Naive thymus-derived CD4-positive, alpha-beta T cell (primary cell): Measurements from ENCODE around the gene CDKAL1. TPM values are rescaled to one million over a fixed set of nuclear protein-coding genes. Genes with fewer than 3 reads are reported as not detected.
A peak's percentile ranks its signal among the peaks of the same experiment; 100 is the strongest.

ENCODE experiments used
- ATAC-seq: fragments of 150-1000 bp; cut with Tn5 transposase; 2 replicates; pipeline ENCODE4 v1.10.0; 2021; ENCODE audit warnings: mild to moderate bottlenecking, moderate library complexity
- CTCF ChIA-PET: fragments of 350-600 bp; sonication (Branson Sonifier 250); formaldehyde crosslinking; loops from one replicate; lab custom pipeline; 2021; ENCODE audit warnings: antibody characterized with exemption; lab: Charles Lee
- POLR2A ChIA-PET: fragments of 350-600 bp; sonication (Branson Sonifier 250); formaldehyde crosslinking; loops from one replicate; lab custom pipeline; 2021; ENCODE audit warnings: antibody characterized with exemption, inconsistent platforms; lab: Charles Lee
- DNase-seq, 9 donors: peaks; one replicate each; pipeline versions ENCODE4 v3.0.0 to v3.0.0-alpha.2; 2020 to 2022; ENCODE audit warnings: mixed read lengths in 1 of 9
- H3K27ac ChIP-seq: one replicate; pipeline ENCODE4 v1.7.0; 2013; ENCODE audit warnings: mild to moderate bottlenecking, low read depth, low read length, moderate library complexity
- H3K27me3 ChIP-seq, 2 donors: one replicate each; pipeline ENCODE4 v1.7.0; 2013; ENCODE audit warnings: low read length in 2 of 2, mild to moderate bottlenecking in 2 of 2, moderate library complexity in 2 of 2; ENCODE audit not compliant: control insufficient read depth in 2 of 2, insufficient read depth in 2 of 2
- H3K36me3 ChIP-seq, 3 experiments: 1 replicate in 2 of 3; 2 replicates in 1 of 3; pipeline ENCODE4 v1.7.0; 2013; ENCODE audit warnings: low read length in 3 of 3, mild to moderate bottlenecking in 3 of 3, moderate library complexity in 1 of 3; ENCODE audit not compliant: insufficient read depth in 3 of 3, control insufficient read depth in 2 of 3
- H3K4me1 ChIP-seq, 2 donors: one replicate each; pipeline ENCODE4 v1.7.0; 2013; ENCODE audit warnings: low read length in 2 of 2, mild to moderate bottlenecking in 2 of 2, moderate library complexity in 1 of 2; ENCODE audit not compliant: control insufficient read depth in 2 of 2, insufficient read depth in 2 of 2
- H3K4me3 ChIP-seq: 2 replicates; pipeline ENCODE4 v1.7.0; 2013; ENCODE audit warnings: mild to moderate bottlenecking, low read length
- H3K9me3 ChIP-seq, 3 experiments: 1 replicate in 2 of 3; 2 replicates in 1 of 3; pipeline ENCODE4 v1.7.0; 2013; ENCODE audit warnings: low read length in 3 of 3; ENCODE audit not compliant: control insufficient read depth in 2 of 3
- H3K27ac Mint-ChIP-seq, 9 donors: one replicate each; pipeline ENCODE4 v1.8.0; 2020 to 2022; ENCODE audit warnings: mixed read lengths in 9 of 9, mild to moderate bottlenecking in 8 of 9, moderate library complexity in 5 of 9, inconsistent platforms in 2 of 9
- H3K27me3 Mint-ChIP-seq, 5 donors: one replicate each; pipeline ENCODE4 v1.8.0; 2021 to 2022; ENCODE audit warnings: mixed read lengths in 5 of 5, mild to moderate bottlenecking in 1 of 5
- H3K36me3 Mint-ChIP-seq, 5 donors: one replicate each; pipeline ENCODE4 v1.8.0; 2020 to 2022; ENCODE audit warnings: mixed read lengths in 5 of 5, mild to moderate bottlenecking in 3 of 5, inconsistent platforms in 1 of 5
- H3K4me1 Mint-ChIP-seq, 7 donors: one replicate each; pipeline ENCODE4 v1.8.0; 2020 to 2022; ENCODE audit warnings: mixed read lengths in 7 of 7, mild to moderate bottlenecking in 3 of 7, inconsistent platforms in 1 of 7
- H3K4me3 Mint-ChIP-seq, 10 donors: one replicate each; pipeline ENCODE4 v1.8.0; 2020 to 2022; ENCODE audit warnings: mild to moderate bottlenecking in 10 of 10, mixed read lengths in 10 of 10, moderate library complexity in 6 of 10, inconsistent platforms in 2 of 10
- H3K9me3 Mint-ChIP-seq, 11 donors: one replicate each; pipeline ENCODE4 v1.8.0; 2020 to 2022; ENCODE audit warnings: mixed read lengths in 11 of 11, mild to moderate bottlenecking in 4 of 11, inconsistent platforms in 1 of 11, moderate library complexity in 1 of 11
- intact Hi-C, 2 donors: fragments of 100-400 bp; cut with micrococcal nuclease; formaldehyde crosslinking; loops; one replicate each; pipeline ENCODE4 v1.15.1; 2023
- polyA plus RNA-seq, 2 donors: library from polyadenylated mRNA; unstranded; fragments of 300-500 nt; fragmentation: Illumina TruSeq; gene quantifications; one replicate each; pipeline ENCODE4 v1.2.3, GENCODE V29; 2021
- total RNA-seq, 6 experiments: library from RNA in 5 of 6; stranded (reverse) in 5 of 6; gene quantifications; 1 replicate in 5 of 6; 2 replicates in 1 of 6; pipeline ENCODE4 v1.2.3 and lab custom pipeline; 2021 to 2026

CDKAL1 gene
- total and polyA plus RNA-seq, 7 experiments from 2014 or later = 23.6 to 35.8 (median 29.8) TPM

GRCh38 chr6:20575704-20576451, 41.6 kb downstream of the CDKAL1 start:
- H3K36me3 Mint-ChIP-seq = peaks cover 0 to 56% (median 13%) of the 10 kb centered on the region in 5 donors
- ChIA-PET POLR2A (interaction anchor here (0.6 kb wide), 1 partner anchor 54 kb away, joined by 3 read pairs; no protein-coding TSS in a partner anchor), CTCF (interaction anchor here (1.4 kb wide), 1 partner anchor 12 kb away, joined by 6 read pairs; no protein-coding TSS in a partner anchor)
- no peaks in the 10 kb centered on the region for H3K4me1 ChIP-seq
- ATAC-seq = no peak
- no peak for DNase-seq
- peak overlapping the region in 1 of 9 donors; percentile 71 for H3K27ac Mint-ChIP-seq
- peaks cover 0 to 35% (median 28%) of the 10 kb centered on the region in 7 donors for H3K4me1 Mint-ChIP-seq
- H3K27ac ChIP-seq = no peak overlapping the region
- H3K9me3 ChIP-seq = no peaks in the 10 kb centered on the region
- intact Hi-C loops = no loop called here
- peaks cover 0 to 1% (median 0%) of the 10 kb centered on the region in 11 donors for H3K9me3 Mint-ChIP-seq
- no peak overlapping the region for H3K4me3 ChIP-seq
- H3K27me3 ChIP-seq = no peaks in the 10 kb centered on the region
- peaks cover 0 to 15% (median 0%) of the 10 kb centered on the region in 3 experiments for H3K36me3 ChIP-seq
- H3K4me3 Mint-ChIP-seq = no peak overlapping the region
- H3K27me3 Mint-ChIP-seq = no peaks in the 10 kb centered on the region

- intact Hi-C loops = no loop called here
- H3K9me3 Mint-ChIP-seq = peaks cover 0 to 1% (median 0%) of the 10 kb centered on the region in 11 donors
- H3K9me3 ChIP-seq = no peaks in the 10 kb centered on the region
- ChIA-PET POLR2A (interaction anchor here (0.5 to 0.6 kb wide), 2 partner anchors 16 to 61 kb away, joined by 3 read pairs; no protein-coding TSS in a partner anchor), CTCF (no interaction called here)
- H3K27me3 ChIP-seq = no peaks in the 10 kb centered on the region
- DNase-seq (no peak), ATAC-seq (no peak)
- no peaks in the 10 kb centered on the region for H3K27me3 Mint-ChIP-seq
- H3K4me3 ChIP-seq = no peak overlapping the region
- H3K4me1 Mint-ChIP-seq = peaks cover 0 to 30% (median 18%) of the 10 kb centered on the region in 7 donors
- peak overlapping the region in 1 of 9 donors; percentile 18 for H3K27ac Mint-ChIP-seq
- no peaks in the 10 kb centered on the region for H3K4me1 ChIP-seq
- H3K36me3 Mint-ChIP-seq = peaks cover 0 to 48% (median 11%) of the 10 kb centered on the region in 5 donors
- H3K36me3 ChIP-seq = peaks cover 0 to 15% (median 0%) of the 10 kb centered on the region in 3 experiments
- no peak overlapping the region for H3K27ac ChIP-seq
- H3K4me3 Mint-ChIP-seq = no peak overlapping the region
These were observed 43.0 kb downstream of the CDKAL1 start for GRCh38 chr6:20577173-20577688.

GRCh38 chr6:20581070-20581469, 46.8 kb downstream of the CDKAL1 start:
- peaks cover 0 to 1% (median 0%) of the 10 kb centered on the region in 11 donors for H3K9me3 Mint-ChIP-seq
- H3K36me3 Mint-ChIP-seq = peaks cover 9 to 62% (median 29%) of the 10 kb centered on the region in 5 donors
- Histone ChIP-seq H3K27me3 (no peaks in the 10 kb centered on the region), H3K4me1 (no peaks in the 10 kb centered on the region), H3K9me3 (no peaks in the 10 kb centered on the region), H3K27ac (no peak overlapping the region), H3K36me3 (peaks cover 0 to 15% (median 0%) of the 10 kb centered on the region in 3 experiments), H3K4me3 (no peak overlapping the region)
- no peak for DNase-seq
- H3K27me3 Mint-ChIP-seq = no peaks in the 10 kb centered on the region
- intact Hi-C loops = no loop called here
- no peak for ATAC-seq
- no peak overlapping the region for H3K27ac Mint-ChIP-seq
- ChIA-PET POLR2A (no interaction called here), CTCF (no interaction called here)
- H3K4me1 Mint-ChIP-seq = peaks cover 4 to 26% (median 15%) of the 10 kb centered on the region in 7 donors
- no peak overlapping the region for H3K4me3 Mint-ChIP-seq

GRCh38 chr6:20582586-20583443, 48.6 kb downstream of the CDKAL1 start:
- H3K4me1 ChIP-seq = no peaks in the 10 kb centered on the region
- POLR2A ChIA-PET = no interaction called here
- DNase-seq (no peak), ATAC-seq (no peak)
- H3K27ac ChIP-seq = no peak overlapping the region
- H3K27me3 ChIP-seq = no peaks in the 10 kb centered on the region
- Mint-ChIP-seq H3K9me3 (peaks cover 0 to 1% (median 0%) of the 10 kb centered on the region in 11 donors), H3K4me1 (peaks cover 4 to 26% (median 15%) of the 10 kb centered on the region in 7 donors), H3K36me3 (peaks cover 9 to 52% (median 31%) of the 10 kb centered on the region in 5 donors), H3K27me3 (no peaks in the 10 kb centered on the region), H3K27ac (peak overlapping the region in 3 of 9 donors; percentile 15 to 71 (median 55)), H3K4me3 (no peak overlapping the region)
- no peaks in the 10 kb centered on the region for H3K9me3 ChIP-seq
- H3K4me3 ChIP-seq = no peak overlapping the region
- intact Hi-C loops = no loop called here
- H3K36me3 ChIP-seq = peaks cover 0 to 5% (median 0%) of the 10 kb centered on the region in 3 experiments
- CTCF ChIA-PET = no interaction called here

- no peaks in the 10 kb centered on the region for H3K4me1 ChIP-seq
- DNase-seq = no peak
- intact Hi-C loops = no loop called here
- H3K27me3 Mint-ChIP-seq = no peaks in the 10 kb centered on the region
- H3K4me1 Mint-ChIP-seq = peaks cover 7 to 26% (median 21%) of the 10 kb centered on the region in 7 donors
- no peak overlapping the region for H3K27ac ChIP-seq
- peaks cover 9 to 48% (median 28%) of the 10 kb centered on the region in 5 donors for H3K36me3 Mint-ChIP-seq
- no peak overlapping the region for H3K4me3 ChIP-seq
- ATAC-seq = no peak
- ChIA-PET POLR2A (no interaction called here), CTCF (no interaction called here)
- no peaks in the 10 kb centered on the region for H3K9me3 Mint-ChIP-seq
- H3K27me3 ChIP-seq = no peaks in the 10 kb centered on the region
- H3K9me3 ChIP-seq = no peaks in the 10 kb centered on the region
- H3K4me3 Mint-ChIP-seq = no peak overlapping the region
- peak overlapping the region in 2 of 9 donors; percentile 15 to 55 for H3K27ac Mint-ChIP-seq
- H3K36me3 ChIP-seq = no peaks in the 10 kb centered on the region
These were observed 49.2 kb downstream of the CDKAL1 start for GRCh38 chr6:20583444-20583800.

GRCh38 chr6:20584100-20584731, 50.0 kb downstream of the CDKAL1 start:
- no peak overlapping the region for H3K4me3 Mint-ChIP-seq
- H3K27ac Mint-ChIP-seq = peak overlapping the region in 3 of 9 donors; percentile 23 to 83 (median 81)
- no peaks in the 10 kb centered on the region for H3K27me3 Mint-ChIP-seq
- H3K27me3 ChIP-seq = no peaks in the 10 kb centered on the region
- H3K9me3 ChIP-seq = no peaks in the 10 kb centered on the region
- H3K36me3 ChIP-seq = no peaks in the 10 kb centered on the region
- H3K36me3 Mint-ChIP-seq = peaks cover 9 to 40% (median 21%) of the 10 kb centered on the region in 5 donors
- peaks cover 7 to 31% (median 26%) of the 10 kb centered on the region in 7 donors for H3K4me1 Mint-ChIP-seq
- no peaks in the 10 kb centered on the region for H3K4me1 ChIP-seq
- ChIA-PET CTCF (no interaction called here), POLR2A (no interaction called here)
- intact Hi-C loops = no loop called here
- no peak overlapping the region for H3K4me3 ChIP-seq
- H3K9me3 Mint-ChIP-seq = no peaks in the 10 kb centered on the region
- H3K27ac ChIP-seq = no peak overlapping the region
- no peak for DNase-seq
- no peak for ATAC-seq
